NB4 (cell line): ENCODE data around the gene NTRK3.

ENCODE experiments used
- DNase-seq: peaks from one replicate; pipeline ENCODE4 v3.0.0; 2010; ENCODE audit warnings: low read depth
- H3K4me3 ChIP-seq: one replicate; pipeline ENCODE4 v1.5.1; 2011; ENCODE audit warnings: mild to moderate bottlenecking, low read depth, low read length, moderate library complexity
- MYC ChIP-seq: IDR thresholded peaks from 2 replicates; pipeline ENCODE4 v1.6.1; 2011; ENCODE audit warnings: low read depth, low read length
- POLR2A ChIP-seq: IDR thresholded peaks from 2 replicates; pipeline ENCODE4 v1.6.1; 2011; ENCODE audit warnings: mild to moderate bottlenecking; ENCODE audit not compliant: insufficient read length; ENCODE audit errors: extremely low read depth
- TF ChIP-seq, protein P1 (sequence below): IDR thresholded peaks from one replicate; pipeline ENCODE4 v1.5.1; 2012; ENCODE audit warnings: low read depth, low read length
- TF ChIP-seq, protein P2 (sequence below): IDR thresholded peaks from 2 replicates; pipeline ENCODE4 v1.6.1; 2011; ENCODE audit warnings: low read depth, low read length

Gene NTRK3

DNA sequence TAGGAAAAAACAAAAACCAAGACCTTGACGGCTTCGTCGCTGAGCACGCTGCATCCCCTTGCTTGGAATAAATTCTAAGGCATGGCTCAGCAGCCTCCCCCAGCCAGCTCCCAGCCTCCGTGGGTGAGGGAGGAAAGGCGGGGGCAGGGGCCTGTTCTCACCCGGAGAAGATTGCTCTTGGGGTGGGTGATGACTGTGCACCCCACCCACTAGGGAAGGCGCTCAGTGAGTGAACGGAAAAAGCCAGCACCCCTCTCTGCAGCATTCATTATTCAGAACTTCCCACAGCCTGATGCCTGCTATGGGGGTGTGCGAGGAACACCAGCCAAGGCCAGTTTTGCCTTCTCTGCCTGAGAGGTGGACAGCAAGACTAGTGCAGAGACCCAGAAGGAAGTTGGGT lies 19.3 kb upstream of the NTRK3 start:
- DNase-seq, result no peak
- no peak overlapping the region for H3K4me3 ChIP-seq
- TF ChIP-seq, protein P1, sequence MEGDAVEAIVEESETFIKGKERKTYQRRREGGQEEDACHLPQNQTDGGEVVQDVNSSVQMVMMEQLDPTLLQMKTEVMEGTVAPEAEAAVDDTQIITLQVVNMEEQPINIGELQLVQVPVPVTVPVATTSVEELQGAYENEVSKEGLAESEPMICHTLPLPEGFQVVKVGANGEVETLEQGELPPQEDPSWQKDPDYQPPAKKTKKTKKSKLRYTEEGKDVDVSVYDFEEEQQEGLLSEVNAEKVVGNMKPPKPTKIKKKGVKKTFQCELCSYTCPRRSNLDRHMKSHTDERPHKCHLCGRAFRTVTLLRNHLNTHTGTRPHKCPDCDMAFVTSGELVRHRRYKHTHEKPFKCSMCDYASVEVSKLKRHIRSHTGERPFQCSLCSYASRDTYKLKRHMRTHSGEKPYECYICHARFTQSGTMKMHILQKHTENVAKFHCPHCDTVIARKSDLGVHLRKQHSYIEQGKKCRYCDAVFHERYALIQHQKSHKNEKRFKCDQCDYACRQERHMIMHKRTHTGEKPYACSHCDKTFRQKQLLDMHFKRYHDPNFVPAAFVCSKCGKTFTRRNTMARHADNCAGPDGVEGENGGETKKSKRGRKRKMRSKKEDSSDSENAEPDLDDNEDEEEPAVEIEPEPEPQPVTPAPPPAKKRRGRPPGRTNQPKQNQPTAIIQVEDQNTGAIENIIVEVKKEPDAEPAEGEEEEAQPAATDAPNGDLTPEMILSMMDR, result no peak
- TF ChIP-seq, protein P2, sequence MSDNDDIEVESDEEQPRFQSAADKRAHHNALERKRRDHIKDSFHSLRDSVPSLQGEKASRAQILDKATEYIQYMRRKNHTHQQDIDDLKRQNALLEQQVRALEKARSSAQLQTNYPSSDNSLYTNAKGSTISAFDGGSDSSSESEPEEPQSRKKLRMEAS, result no peak
- no peak for TF ChIP-seq MYC
- no peak for TF ChIP-seq POLR2A

DNA sequence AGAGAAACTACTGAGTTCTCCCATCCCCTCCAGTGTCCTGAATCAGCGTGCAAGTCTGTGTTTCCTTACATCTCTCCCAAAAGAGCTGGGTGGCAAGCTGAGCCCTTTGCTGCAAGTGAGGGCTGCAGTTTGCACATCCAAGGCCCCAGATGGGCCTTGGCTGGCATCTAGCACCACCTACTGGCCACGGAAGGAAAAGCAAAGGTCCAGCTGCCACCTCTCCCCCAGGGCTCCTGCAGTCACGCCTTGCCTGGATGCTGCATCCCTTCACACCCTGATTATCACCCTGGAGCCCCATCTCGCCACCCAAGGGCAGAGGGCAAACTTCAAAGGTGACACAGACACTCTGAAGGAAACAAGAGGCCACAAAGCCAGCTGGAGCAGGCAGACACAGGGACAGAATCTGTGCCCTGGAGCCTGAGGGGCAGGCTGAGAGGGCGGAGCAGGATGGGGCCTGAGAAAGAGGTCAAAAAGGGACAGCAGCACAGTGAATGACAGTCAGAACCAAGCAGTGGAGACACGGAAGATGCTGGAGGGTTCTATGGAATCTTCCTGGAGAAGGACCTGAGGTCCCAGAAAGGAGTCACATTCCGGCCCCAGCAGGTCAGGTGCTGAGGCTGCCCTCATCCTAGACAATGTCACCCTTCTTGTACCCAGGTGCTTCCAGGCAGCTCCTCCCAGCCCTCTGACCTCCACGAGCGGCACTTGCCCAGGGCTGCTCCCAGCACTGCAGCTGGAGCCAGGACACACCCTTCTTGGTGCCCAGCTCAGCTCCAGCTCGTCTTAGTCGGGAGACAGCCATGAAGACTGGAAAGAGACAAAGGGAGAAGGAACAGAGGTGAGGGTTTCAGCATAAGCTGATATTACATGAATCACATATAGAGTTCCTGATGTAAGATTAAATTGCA lies 18.3 kb upstream of the NTRK3 start:
- peak; percentile 57 for DNase-seq
- no peak overlapping the region for H3K4me3 ChIP-seq

DNA sequence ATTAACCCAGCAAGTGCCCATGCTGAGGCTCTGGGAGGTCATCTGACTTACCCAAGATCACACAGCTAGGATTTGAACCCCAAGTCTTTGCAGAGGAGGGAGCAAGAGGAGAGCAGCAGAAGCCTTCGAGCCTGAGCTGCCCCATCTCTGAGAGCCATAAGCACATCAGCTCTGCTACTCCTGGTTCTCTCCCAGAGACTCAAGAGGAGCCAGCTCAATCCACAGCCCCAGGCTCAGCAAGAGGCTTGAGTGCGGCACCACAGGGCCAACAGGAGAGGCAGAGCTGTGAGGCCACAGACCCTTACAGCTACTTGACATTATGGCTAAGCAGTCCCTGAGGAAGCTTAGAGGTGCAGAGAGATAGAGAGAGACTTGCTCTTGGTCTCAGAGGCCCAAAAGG lies 15.9 kb upstream of the NTRK3 start:
- no peak overlapping the region for H3K4me3 ChIP-seq
- TF ChIP-seq MYC, result no peak
- TF ChIP-seq, protein P2, result no peak
- TF ChIP-seq, protein P1, result no peak
- TF ChIP-seq POLR2A, result no peak
- no peak for DNase-seq

More for the DNA sequence above, 18.3 kb upstream of the NTRK3 start:
- TF ChIP-seq, protein P1, result peak; percentile 91
- TF ChIP-seq MYC, result no peak
- TF ChIP-seq POLR2A, result no peak

DNA sequence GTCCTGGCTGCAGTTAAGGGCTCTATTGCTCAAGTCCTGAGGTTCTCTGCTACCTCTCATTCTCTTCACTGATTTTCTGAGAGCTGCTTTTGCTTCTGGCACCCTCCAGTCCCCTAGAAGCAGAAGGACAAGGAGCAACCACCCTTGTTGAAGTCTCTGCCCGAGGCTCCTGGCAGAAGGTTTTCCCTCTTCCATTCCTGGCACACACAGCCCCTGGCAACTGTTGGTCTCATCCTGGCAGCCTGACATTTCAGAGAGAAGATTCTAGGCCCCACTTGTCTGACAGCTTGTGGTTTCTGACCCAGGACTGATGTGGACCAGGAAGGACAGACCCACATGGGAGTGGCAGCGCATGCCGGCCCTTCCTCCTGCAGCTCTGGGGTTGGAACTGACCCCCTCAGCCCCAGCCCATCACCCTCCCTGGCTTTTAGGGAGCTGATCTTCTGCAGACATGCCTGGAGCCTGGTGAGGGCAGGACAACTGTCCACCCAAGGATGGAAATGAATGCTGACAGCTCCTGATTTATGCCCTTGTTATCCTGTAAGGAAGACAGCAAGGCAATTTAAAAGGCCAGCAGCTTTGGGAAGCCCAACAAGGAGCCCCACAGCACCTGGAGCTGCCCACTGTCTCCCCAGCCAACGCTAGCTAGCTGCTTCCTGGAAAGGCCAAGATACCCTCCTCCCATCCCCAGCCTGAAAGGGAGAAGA lies 13.0 kb upstream of the NTRK3 start:
- H3K4me3 ChIP-seq, result no peak overlapping the region
- TF ChIP-seq POLR2A, result no peak
- no peak for TF ChIP-seq MYC
- TF ChIP-seq, protein P1, result no peak
- TF ChIP-seq, protein P2, result no peak
- DNase-seq, result no peak

DNA sequence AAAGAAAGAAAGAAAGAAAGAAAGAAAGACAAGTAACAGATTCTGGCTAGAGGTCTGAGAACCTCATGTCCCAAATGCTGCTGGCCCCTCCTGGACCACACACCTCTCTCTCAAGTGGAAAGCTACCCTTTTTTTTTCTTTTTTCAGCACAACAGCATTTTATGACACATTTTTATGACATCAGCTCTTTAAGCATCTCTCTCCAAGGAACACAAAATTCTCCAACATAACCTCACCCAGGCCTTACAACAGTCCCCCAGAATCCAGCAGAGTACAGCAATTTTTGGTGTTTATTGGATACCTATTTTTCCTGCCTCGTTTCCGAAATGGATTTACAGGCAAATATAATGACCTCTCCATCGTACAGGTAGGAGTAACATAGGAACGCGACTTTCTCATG lies 11.2 kb upstream of the NTRK3 start:
- no peak overlapping the region for H3K4me3 ChIP-seq
- DNase-seq, result no peak
- TF ChIP-seq, protein P1, result no peak
- TF ChIP-seq POLR2A (no peak), MYC (no peak)
- TF ChIP-seq, protein P2, result no peak
